Lower lobe of right lung (tissue), 2 donors: Measurements from ENCODE around the gene KRT3. TPM values are rescaled to one million over a fixed set of nuclear protein-coding genes. Genes with fewer than 3 reads are reported as not detected.
"Not testable (repeated sequence)": the region's sequence is repeated elsewhere in the genome, so short reads cannot be mapped to it uniquely, and the experiment has no call there.

ENCODE experiments used
- ATAC-seq, 2 donors: fragments of 200-7000 bp; cut with Tn5 transposase; one replicate each; pipeline ENCODE4 v1.9.1; 2020 to 2022; ENCODE audit warnings: mild to moderate bottlenecking in 2 of 2, moderate library complexity in 2 of 2
- DNase-seq: peaks from one replicate; pipeline ENCODE4 v3.0.0-alpha.2; 2020
- H3K27ac ChIP-seq: fragments of 200-600 bp; one replicate; pipeline ENCODE4 v1.8.0; 2022
- H3K27me3 ChIP-seq: fragments of 200-600 bp; one replicate; pipeline ENCODE4 v1.8.0; 2022; ENCODE audit warnings: low read depth
- H3K36me3 ChIP-seq: fragments of 200-600 bp; one replicate; pipeline ENCODE4 v1.8.0; 2022; ENCODE audit warnings: mild to moderate bottlenecking
- H3K4me1 ChIP-seq: fragments of 200-600 bp; one replicate; pipeline ENCODE4 v1.8.0; 2022
- H3K4me3 ChIP-seq: fragments of 200-600 bp; one replicate; pipeline ENCODE4 v1.8.0; 2022; ENCODE audit warnings: mild to moderate bottlenecking
- H3K9me3 ChIP-seq: fragments of 200-600 bp; one replicate; pipeline ENCODE4 v1.8.0; 2022
- intact Hi-C: fragments of 100-400 bp; cut with DNase I; formaldehyde crosslinking; loops from one replicate; pipeline ENCODE4 v1.11.0; 2022
- total RNA-seq: library from RNA; stranded (reverse); fragmentation: NEBNext Ultra II Directional; extraction: Animal tissue kit (Norgen Biotek cat#: 25700); gene quantifications from one replicate; pipeline ENCODE4 v1.2.1, GENCODE V29; 2021
- TF ChIP-seq, protein P1 (sequence below): fragments of 200-600 bp; IDR thresholded peaks from one replicate; pipeline ENCODE4 v1.8.0; 2022; ENCODE audit warnings: antibody characterized with exemption, mild to moderate bottlenecking
- donor health status: DM: no; HTN: yes; CAD: no; lungs with severe emphysema.

KRT3 gene
- total RNA-seq, 1 donor from 2014 or later: not detected

DNA sequence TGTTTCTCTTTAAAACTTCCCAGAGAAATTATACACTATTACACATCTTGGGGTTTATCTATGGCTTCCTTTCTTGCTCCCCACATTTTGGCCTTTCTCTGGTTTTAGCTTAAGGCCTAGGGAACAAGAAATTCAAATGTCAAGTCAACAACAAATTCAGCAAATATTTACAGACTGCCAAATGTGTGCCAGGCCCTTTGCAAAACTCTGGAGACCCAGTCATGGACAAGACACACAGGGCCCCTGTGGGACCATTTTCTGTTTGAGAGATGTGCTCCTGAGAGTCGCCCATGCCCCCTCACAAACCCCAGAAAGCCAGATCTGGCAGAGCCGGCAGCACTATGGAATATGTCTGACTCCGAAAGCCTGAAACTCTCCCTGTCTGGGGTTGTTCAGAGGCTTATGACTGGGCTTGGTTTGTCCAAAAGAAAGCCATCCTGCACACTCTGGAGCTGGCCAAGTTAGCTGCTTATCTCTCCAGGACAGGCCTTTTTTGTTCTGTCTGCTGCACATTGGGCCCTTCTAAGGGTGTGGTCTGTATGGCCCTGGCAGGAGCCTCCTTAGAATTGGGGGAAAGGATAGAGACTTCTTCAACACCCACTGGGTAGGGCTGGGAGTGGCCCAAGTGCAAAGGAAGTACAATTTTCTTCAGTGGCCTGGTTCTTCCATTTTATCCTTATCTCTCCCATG lies 1.1 kb upstream of the KRT3 start:
- H3K9me3 ChIP-seq: no peaks in the 10 kb centered on the region
- H3K36me3 ChIP-seq: no peaks in the 10 kb centered on the region
- intact Hi-C loops: no loop called here
- H3K27ac ChIP-seq: no peak overlapping the region
- DNase-seq (no peak), ATAC-seq (no peak)
- H3K4me3 ChIP-seq: no peak overlapping the region
- H3K4me1 ChIP-seq: peaks cover 23% of the 10 kb centered on the region
- TF ChIP-seq, protein P1, sequence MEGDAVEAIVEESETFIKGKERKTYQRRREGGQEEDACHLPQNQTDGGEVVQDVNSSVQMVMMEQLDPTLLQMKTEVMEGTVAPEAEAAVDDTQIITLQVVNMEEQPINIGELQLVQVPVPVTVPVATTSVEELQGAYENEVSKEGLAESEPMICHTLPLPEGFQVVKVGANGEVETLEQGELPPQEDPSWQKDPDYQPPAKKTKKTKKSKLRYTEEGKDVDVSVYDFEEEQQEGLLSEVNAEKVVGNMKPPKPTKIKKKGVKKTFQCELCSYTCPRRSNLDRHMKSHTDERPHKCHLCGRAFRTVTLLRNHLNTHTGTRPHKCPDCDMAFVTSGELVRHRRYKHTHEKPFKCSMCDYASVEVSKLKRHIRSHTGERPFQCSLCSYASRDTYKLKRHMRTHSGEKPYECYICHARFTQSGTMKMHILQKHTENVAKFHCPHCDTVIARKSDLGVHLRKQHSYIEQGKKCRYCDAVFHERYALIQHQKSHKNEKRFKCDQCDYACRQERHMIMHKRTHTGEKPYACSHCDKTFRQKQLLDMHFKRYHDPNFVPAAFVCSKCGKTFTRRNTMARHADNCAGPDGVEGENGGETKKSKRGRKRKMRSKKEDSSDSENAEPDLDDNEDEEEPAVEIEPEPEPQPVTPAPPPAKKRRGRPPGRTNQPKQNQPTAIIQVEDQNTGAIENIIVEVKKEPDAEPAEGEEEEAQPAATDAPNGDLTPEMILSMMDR: no peak
- H3K27me3 ChIP-seq: peaks cover 28% of the 10 kb centered on the region

DNA sequence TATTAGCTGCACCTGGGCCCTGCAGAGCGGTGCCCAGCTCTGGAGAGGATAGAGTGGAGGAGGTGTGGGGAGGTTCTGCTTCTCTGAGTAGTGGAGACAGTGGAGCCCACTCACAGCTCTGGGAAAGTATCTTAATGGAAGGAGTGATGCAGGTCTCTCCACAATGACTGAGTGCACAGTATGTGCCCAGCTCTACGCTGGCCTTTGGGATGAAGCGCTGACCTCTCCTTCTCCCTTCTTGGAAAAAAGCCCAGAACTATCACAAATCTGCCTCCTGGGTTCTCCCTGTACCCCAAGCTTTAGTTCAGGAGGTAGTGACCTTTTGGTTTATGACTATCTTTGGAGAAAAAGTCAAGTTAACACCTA lies 495 bp upstream of the KRT3 start:
- ATAC-seq (no peak), DNase-seq (no peak)
- intact Hi-C loops: no loop called here
- Histone ChIP-seq H3K4me1 (peaks cover 21% of the 10 kb centered on the region), H3K4me3 (no peak overlapping the region), H3K36me3 (no peaks in the 10 kb centered on the region), H3K9me3 (no peaks in the 10 kb centered on the region), H3K27me3 (peaks cover 32% of the 10 kb centered on the region), H3K27ac (no peak overlapping the region)
- TF ChIP-seq, protein P1: no peak

DNA sequence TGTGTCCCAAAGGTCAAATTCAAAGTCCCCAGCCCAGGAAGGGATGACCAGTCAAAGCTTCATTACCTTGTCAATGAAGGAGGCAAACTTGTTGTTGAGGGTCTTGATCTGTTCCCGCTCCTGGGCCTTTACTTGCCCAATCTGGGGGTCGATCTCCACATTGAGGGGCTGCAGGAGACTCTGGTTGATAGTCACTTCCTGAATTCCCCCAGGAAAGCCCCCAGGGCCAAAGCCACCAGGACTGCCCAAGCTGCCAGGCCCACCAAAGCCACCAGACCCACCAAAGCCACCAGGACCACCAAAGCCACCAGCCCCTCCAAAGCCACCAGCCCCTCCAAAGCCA lies 614 bp downstream of the KRT3 start:
- H3K9me3 ChIP-seq, DNase-seq, H3K27ac ChIP-seq, ATAC-seq, intact Hi-C loops, H3K4me3 ChIP-seq, H3K36me3 ChIP-seq: not testable (repeated sequence)
- peaks cover 43% of the 10 kb centered on the region for H3K27me3 ChIP-seq
- H3K4me1 ChIP-seq: peaks cover 10% of the 10 kb centered on the region

DNA sequence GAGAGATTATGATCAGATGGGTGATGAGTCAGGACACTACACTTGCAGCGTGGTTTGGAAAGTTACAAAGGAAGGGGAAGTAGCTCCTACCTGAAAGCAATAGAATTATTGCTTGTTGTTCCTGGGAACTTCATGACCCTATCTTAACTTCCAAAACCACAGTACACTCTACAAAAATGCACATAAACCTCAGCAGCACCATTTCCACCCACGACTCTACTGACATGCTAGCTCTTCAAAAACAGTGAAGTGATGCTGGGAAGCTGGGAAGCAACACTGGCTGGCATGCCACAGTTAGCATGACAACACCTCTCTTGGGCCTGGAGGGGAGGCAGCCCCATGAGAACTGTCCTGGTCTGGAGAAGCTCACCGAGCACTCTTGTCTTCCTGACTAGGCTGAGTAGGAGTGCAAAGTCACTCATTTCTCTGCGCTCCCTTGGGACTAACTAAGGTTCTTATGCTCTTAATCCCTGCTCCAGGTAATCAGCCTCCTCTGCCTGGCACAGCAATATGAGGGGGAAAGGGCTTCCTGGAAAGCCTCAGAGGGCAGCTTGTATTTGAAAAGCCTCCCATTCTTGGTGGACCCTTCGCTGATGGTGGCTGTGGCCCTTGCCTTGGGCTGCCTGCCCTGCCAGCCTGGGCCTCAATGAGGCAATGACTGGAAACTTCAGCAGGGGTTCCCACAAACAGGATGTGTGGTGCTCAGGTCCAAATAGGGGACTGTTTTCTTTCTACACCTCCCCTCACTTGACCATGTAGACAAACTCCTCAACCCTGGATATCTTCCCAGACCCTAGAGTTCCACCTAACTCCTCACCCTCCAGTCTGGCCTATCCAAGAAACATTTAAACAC lies 1.2 kb downstream of the KRT3 start:
- peaks cover 49% of the 10 kb centered on the region for H3K27me3 ChIP-seq
- no peak for DNase-seq

DNA sequence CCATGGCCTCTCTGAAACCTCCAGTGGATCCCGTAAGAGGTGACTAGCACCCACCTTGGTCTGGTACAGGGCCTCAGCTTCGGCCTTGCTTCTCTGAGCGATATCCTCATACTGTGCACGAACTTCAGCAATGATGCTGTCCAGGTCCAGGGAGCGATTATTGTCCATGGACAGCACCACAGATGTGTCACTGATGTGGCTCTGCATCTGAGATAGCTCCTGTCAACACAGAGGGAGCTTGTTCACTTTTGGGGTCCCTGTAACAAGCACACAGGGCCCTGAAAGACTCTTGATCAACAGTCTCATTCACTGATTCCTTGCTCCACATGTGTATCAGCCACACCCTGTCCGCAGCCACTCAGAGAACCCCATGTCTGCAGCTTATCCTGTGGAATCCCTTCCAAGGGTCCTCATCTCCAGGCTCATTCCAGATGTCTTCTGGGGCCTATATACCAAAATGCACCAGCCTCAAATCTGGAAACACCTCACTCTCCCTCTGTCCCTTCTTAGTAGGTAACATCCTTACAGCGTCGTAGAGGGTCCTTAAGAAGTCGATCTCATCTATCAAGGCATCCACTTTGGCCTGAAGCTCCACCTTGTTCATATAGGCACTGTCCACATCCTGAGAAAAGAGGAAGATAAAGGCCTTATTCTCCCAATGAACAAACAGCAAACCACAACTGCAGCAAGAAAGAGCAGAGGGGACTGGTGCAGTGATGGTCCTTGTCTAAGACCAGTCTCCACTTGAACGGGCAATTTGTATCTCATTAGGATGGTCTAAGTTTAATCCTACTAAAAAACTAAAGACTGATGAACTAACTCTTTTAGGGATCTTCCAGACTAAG lies 3.5 kb downstream of the KRT3 start:
- H3K27me3 ChIP-seq: peaks cover 63% of the 10 kb centered on the region
- ATAC-seq (no peak), DNase-seq (no peak)
- H3K4me3 ChIP-seq: no peak overlapping the region
- intact Hi-C loops: no loop called here
- TF ChIP-seq, protein P1: no peak
- no peaks in the 10 kb centered on the region for H3K9me3 ChIP-seq
- H3K27ac ChIP-seq: no peak overlapping the region
- no peaks in the 10 kb centered on the region for H3K4me1 ChIP-seq
- no peaks in the 10 kb centered on the region for H3K36me3 ChIP-seq

More for the DNA sequence above, 1.2 kb downstream of the KRT3 start:
- peaks cover 4% of the 10 kb centered on the region for H3K4me1 ChIP-seq
- no peak for ATAC-seq
- H3K9me3 ChIP-seq: no peaks in the 10 kb centered on the region
- TF ChIP-seq, protein P1: no peak
- intact Hi-C loops: no loop called here
- no peak overlapping the region for H3K4me3 ChIP-seq
- H3K27ac ChIP-seq: no peak overlapping the region
- no peaks in the 10 kb centered on the region for H3K36me3 ChIP-seq
